Activated CD8-positive, alpha-beta memory T cell treated with anti-CD3 and anti-CD28 coated beads, Interleukin-2, amount 50 U/mL, for 24 hours (primary cell): ENCODE measurements around the gene CCDC149.

Experiments used
- DNase-seq: peaks from one replicate; pipeline ENCODE4 v3.0.0-alpha.2; 2020; ENCODE audit errors: extremely low read depth

CCDC149 gene

GRCh38 chr4:24912252-24913118 is at the start of gene CCDC149:
CCDC149 (minus strand) TSS chr4:24913042; CDS start chr4:24912864, 178 bp downstream.
- DNase-seq, result no peak

- DNase-seq, result no peak
Observed at GRCh38 chr4:24957886-24958285, 45.0 kb upstream of the CCDC149 start.

- no peak for DNase-seq
Observed at GRCh38 chr4:24956763-24957162, 43.9 kb upstream of the CCDC149 start.

GRCh38 chr4:24956091-24956490 is 43.2 kb upstream of the CCDC149 start:
- DNase-seq, result no peak

- no peak for DNase-seq
Observed at GRCh38 chr4:24952667-24953066, 39.8 kb upstream of the CCDC149 start.

GRCh38 chr4:24949970-24950369 is 37.1 kb upstream of the CCDC149 start:
- DNase-seq, result no peak

GRCh38 chr4:24937917-24938281 is 25.1 kb upstream of the CCDC149 start:
- DNase-seq, result no peak

GRCh38 chr4:24937176-24937916 is 24.5 kb upstream of the CCDC149 start:
- no peak for DNase-seq

GRCh38 chr4:24935856-24936255 is 23.0 kb upstream of the CCDC149 start:
- DNase-seq, result no peak

GRCh38 chr4:24934311-24934710 is 21.5 kb upstream of the CCDC149 start:
- no peak for DNase-seq

GRCh38 chr4:24933684-24934275 is 20.9 kb upstream of the CCDC149 start:
- no peak for DNase-seq

GRCh38 chr4:24932515-24933225 is 19.8 kb upstream of the CCDC149 start:
- no peak for DNase-seq

- no peak for DNase-seq
Observed at GRCh38 chr4:24930151-24930550, 17.3 kb upstream of the CCDC149 start.

- DNase-seq, result no peak
Observed at GRCh38 chr4:24928708-24929107, 15.9 kb upstream of the CCDC149 start.

GRCh38 chr4:24927049-24927448 is 14.2 kb upstream of the CCDC149 start:
- no peak for DNase-seq

GRCh38 chr4:24924309-24924781 is 11.5 kb upstream of the CCDC149 start:
- DNase-seq, result no peak

- DNase-seq, result no peak
Observed at GRCh38 chr4:24923550-24923949, 10.7 kb upstream of the CCDC149 start.

GRCh38 chr4:24923002-24923401 is 10.2 kb upstream of the CCDC149 start:
- DNase-seq, result no peak

GRCh38 chr4:24922416-24922815 is 9.6 kb upstream of the CCDC149 start:
- no peak for DNase-seq

GRCh38 chr4:24921491-24921890 is 8.6 kb upstream of the CCDC149 start:
- DNase-seq, result no peak

- no peak for DNase-seq
Observed at GRCh38 chr4:24920008-24920407, 7.2 kb upstream of the CCDC149 start.
